ENCODE results near the gene RGS6.

RGS6 gene

GRCh38 chr14:72501439-72501838, 569.2 kb downstream of the RGS6 start:
- H3K36me3 ChIP-seq (ENCODE audit: control insufficient read depth in 4 of 4, insufficient read depth in 4 of 4, low read length in 3 of 4): no peaks in the 10 kb centered on the region
- H3K9me3 ChIP-seq (ENCODE audit: control extremely low read depth in 1 of 5, control insufficient read depth in 4 of 5, insufficient read depth in 2 of 5, low read depth in 1 of 5, low read length in 4 of 5): peaks cover 0 to 14% (median 3%) of the 10 kb centered on the region in 5 experiments
- no peak for DNase-seq
- H3K4me1 ChIP-seq (ENCODE audit: control extremely low read depth in 1 of 4, control insufficient read depth in 4 of 4, insufficient read depth in 4 of 4, low read length in 3 of 4): peaks cover 0 to 6% (median 0%) of the 10 kb centered on the region in 4 experiments
- POLR2A ChIA-PET: no interaction called here
- H3K4me3 ChIP-seq (ENCODE audit: control insufficient read depth in 1 of 7, extremely low read depth in 1 of 7, insufficient read depth in 4 of 7, low read depth in 2 of 7, low read length in 6 of 7): no peak overlapping the region
- H3K27ac ChIP-seq (ENCODE audit: insufficient read depth in 1 of 2, low read depth in 1 of 2, low read length in 2 of 2, poor library complexity in 1 of 2, severe bottlenecking in 2 of 2): no peak overlapping the region
- WGBS (ENCODE audit: insufficient coverage): 97% methylated on average over 5 of the region's 5 CpGs
- CTCF ChIA-PET: interaction anchor here (1.1 to 2.4 kb wide), 4 partner anchors 12 to 448 kb away, joined by 3 to 14 read pairs (median 6); no protein-coding TSS in a partner anchor
- H3K27me3 ChIP-seq (replicated peaks in 2 of 5; ENCODE audit: control insufficient read depth in 4 of 5, insufficient read depth in 5 of 5, low read length in 4 of 5): peaks cover 0 to 2% (median 0%) of the 10 kb centered on the region in 5 experiments

GRCh38 chr14:72503271-72503670, 571.0 kb downstream of the RGS6 start:
- Histone ChIP-seq H3K27me3 (replicated peaks in 2 of 5; ENCODE audit: control insufficient read depth in 4 of 5, insufficient read depth in 5 of 5, low read length in 4 of 5) (peaks cover 0 to 2% (median 0%) of the 10 kb centered on the region in 5 experiments), H3K9me3 (ENCODE audit: control extremely low read depth in 1 of 5, control insufficient read depth in 4 of 5, insufficient read depth in 2 of 5, low read depth in 1 of 5, low read length in 4 of 5) (peaks cover 0 to 14% (median 3%) of the 10 kb centered on the region in 5 experiments), H3K4me1 (ENCODE audit: control extremely low read depth in 1 of 4, control insufficient read depth in 4 of 4, insufficient read depth in 4 of 4, low read length in 3 of 4) (peaks cover 0 to 6% (median 0%) of the 10 kb centered on the region in 4 experiments), H3K4me3 (ENCODE audit: control insufficient read depth in 1 of 7, extremely low read depth in 1 of 7, insufficient read depth in 4 of 7, low read depth in 2 of 7, low read length in 6 of 7) (no peak overlapping the region), H3K27ac (ENCODE audit: insufficient read depth in 1 of 2, low read depth in 1 of 2, low read length in 2 of 2, poor library complexity in 1 of 2, severe bottlenecking in 2 of 2) (no peak overlapping the region), H3K36me3 (ENCODE audit: control insufficient read depth in 4 of 4, insufficient read depth in 4 of 4, low read length in 3 of 4) (no peaks in the 10 kb centered on the region)
- WGBS (ENCODE audit: insufficient coverage): no CpG with 5 or more reads among the region's 1 CpG
- no peak for DNase-seq
- ChIA-PET CTCF (interaction anchor here (2.4 kb wide), 1 partner anchor 10 kb away, joined by 14 read pairs; no protein-coding TSS in a partner anchor), POLR2A (interaction anchor here (0.5 kb wide), 1 partner anchor 373 kb away, joined by 3 read pairs; no protein-coding TSS in a partner anchor)

- Histone ChIP-seq H3K36me3 (ENCODE audit: control insufficient read depth in 4 of 4, insufficient read depth in 4 of 4, low read length in 3 of 4) (no peaks in the 10 kb centered on the region), H3K4me1 (ENCODE audit: control extremely low read depth in 1 of 4, control insufficient read depth in 4 of 4, insufficient read depth in 4 of 4, low read length in 3 of 4) (peaks cover 0 to 6% (median 0%) of the 10 kb centered on the region in 4 experiments), H3K9me3 (ENCODE audit: control extremely low read depth in 1 of 5, control insufficient read depth in 4 of 5, insufficient read depth in 2 of 5, low read depth in 1 of 5, low read length in 4 of 5) (peaks cover 0 to 14% (median 3%) of the 10 kb centered on the region in 5 experiments), H3K27me3 (replicated peaks in 2 of 5; ENCODE audit: control insufficient read depth in 4 of 5, insufficient read depth in 5 of 5, low read length in 4 of 5) (peaks cover 0 to 2% (median 0%) of the 10 kb centered on the region in 5 experiments), H3K4me3 (ENCODE audit: control insufficient read depth in 1 of 7, extremely low read depth in 1 of 7, insufficient read depth in 4 of 7, low read depth in 2 of 7, low read length in 6 of 7) (no peak overlapping the region), H3K27ac (ENCODE audit: insufficient read depth in 1 of 2, low read depth in 1 of 2, low read length in 2 of 2, poor library complexity in 1 of 2, severe bottlenecking in 2 of 2) (no peak overlapping the region)
- WGBS (ENCODE audit: insufficient coverage): 95% methylated on average over 2 of the region's 2 CpGs
- ChIA-PET CTCF (interaction anchor here (0.9 to 2.9 kb wide), 2 partner anchors 10 to 33 kb away, joined by 3 to 16 read pairs; no protein-coding TSS in a partner anchor), POLR2A (no interaction called here)
- DNase-seq: no peak
Measured at GRCh38 chr14:72503696-72504368, 571.6 kb downstream of the RGS6 start.

GRCh38 chr14:72510566-72510965, 578.3 kb downstream of the RGS6 start:
- Histone ChIP-seq H3K9me3 (ENCODE audit: control extremely low read depth in 1 of 5, control insufficient read depth in 4 of 5, insufficient read depth in 2 of 5, low read depth in 1 of 5, low read length in 4 of 5) (peaks cover 0 to 2% (median 0%) of the 10 kb centered on the region in 5 experiments), H3K36me3 (ENCODE audit: control insufficient read depth in 4 of 4, insufficient read depth in 4 of 4, low read length in 3 of 4) (no peaks in the 10 kb centered on the region), H3K4me1 (ENCODE audit: control extremely low read depth in 1 of 4, control insufficient read depth in 4 of 4, insufficient read depth in 4 of 4, low read length in 3 of 4) (no peaks in the 10 kb centered on the region), H3K4me3 (ENCODE audit: control insufficient read depth in 1 of 7, extremely low read depth in 1 of 7, insufficient read depth in 4 of 7, low read depth in 2 of 7, low read length in 6 of 7) (no peak overlapping the region), H3K27me3 (replicated peaks in 2 of 5; ENCODE audit: control insufficient read depth in 4 of 5, insufficient read depth in 5 of 5, low read length in 4 of 5) (peaks cover 0 to 33% (median 19%) of the 10 kb centered on the region in 5 experiments), H3K27ac (ENCODE audit: insufficient read depth in 1 of 2, low read depth in 1 of 2, low read length in 2 of 2, poor library complexity in 1 of 2, severe bottlenecking in 2 of 2) (no peak overlapping the region)
- WGBS (ENCODE audit: insufficient coverage): 94% methylated on average over 2 of the region's 4 CpGs
- ChIA-PET CTCF (interaction anchor here (0.7 to 10.8 kb wide), 5 partner anchors 14 to 431 kb away, joined by 3 to 171 read pairs (median 3); no protein-coding TSS in a partner anchor), POLR2A (no interaction called here)
- no peak for DNase-seq

- H3K36me3 ChIP-seq (ENCODE audit: control insufficient read depth in 4 of 4, insufficient read depth in 4 of 4, low read length in 3 of 4): no peaks in the 10 kb centered on the region
- H3K4me3 ChIP-seq (ENCODE audit: control insufficient read depth in 1 of 7, extremely low read depth in 1 of 7, insufficient read depth in 4 of 7, low read depth in 2 of 7, low read length in 6 of 7): no peak overlapping the region
- no peaks in the 10 kb centered on the region for H3K9me3 ChIP-seq (ENCODE audit: control extremely low read depth in 1 of 5, control insufficient read depth in 4 of 5, insufficient read depth in 2 of 5, low read depth in 1 of 5, low read length in 4 of 5)
- no peak for DNase-seq
- peaks cover 0 to 3% (median under 1%) of the 10 kb centered on the region in 4 experiments for H3K4me1 ChIP-seq (ENCODE audit: control extremely low read depth in 1 of 4, control insufficient read depth in 4 of 4, insufficient read depth in 4 of 4, low read length in 3 of 4)
- ChIA-PET POLR2A (no interaction called here), CTCF (interaction anchor here (0.6 to 10.8 kb wide), 7 partner anchors 10 to 455 kb away, joined by 4 to 171 read pairs (median 14); no protein-coding TSS in a partner anchor)
- whole genome bisulfite sequencing (ENCODE audit: insufficient coverage): no CpG with 5 or more reads among the region's 2 CpGs
- no peak overlapping the region for H3K27ac ChIP-seq (ENCODE audit: insufficient read depth in 1 of 2, low read depth in 1 of 2, low read length in 2 of 2, poor library complexity in 1 of 2, severe bottlenecking in 2 of 2)
- peaks cover 0 to 37% (median 20%) of the 10 kb centered on the region in 5 experiments for H3K27me3 ChIP-seq (replicated peaks in 2 of 5; ENCODE audit: control insufficient read depth in 4 of 5, insufficient read depth in 5 of 5, low read length in 4 of 5)
Measured at GRCh38 chr14:72512281-72512680, 580.1 kb downstream of the RGS6 start.

GRCh38 chr14:72512925-72513324, 580.7 kb downstream of the RGS6 start:
- 90% methylated on average over 5 of the region's 5 CpGs for WGBS (ENCODE audit: insufficient coverage)
- Histone ChIP-seq H3K27ac (ENCODE audit: insufficient read depth in 1 of 2, low read depth in 1 of 2, low read length in 2 of 2, poor library complexity in 1 of 2, severe bottlenecking in 2 of 2) (no peak overlapping the region), H3K27me3 (replicated peaks in 2 of 5; ENCODE audit: control insufficient read depth in 4 of 5, insufficient read depth in 5 of 5, low read length in 4 of 5) (peaks cover 0 to 37% (median 21%) of the 10 kb centered on the region in 5 experiments), H3K4me1 (ENCODE audit: control extremely low read depth in 1 of 4, control insufficient read depth in 4 of 4, insufficient read depth in 4 of 4, low read length in 3 of 4) (peaks cover 3 to 9% (median 5%) of the 10 kb centered on the region in 4 experiments), H3K9me3 (ENCODE audit: control extremely low read depth in 1 of 5, control insufficient read depth in 4 of 5, insufficient read depth in 2 of 5, low read depth in 1 of 5, low read length in 4 of 5) (no peaks in the 10 kb centered on the region), H3K4me3 (ENCODE audit: control insufficient read depth in 1 of 7, extremely low read depth in 1 of 7, insufficient read depth in 4 of 7, low read depth in 2 of 7, low read length in 6 of 7) (no peak overlapping the region), H3K36me3 (ENCODE audit: control insufficient read depth in 4 of 4, insufficient read depth in 4 of 4, low read length in 3 of 4) (no peaks in the 10 kb centered on the region)
- no peak for DNase-seq
- CTCF ChIA-PET: interaction anchor here (0.8 to 10.8 kb wide), 16 partner anchors 8 to 449 kb away, joined by 3 to 171 read pairs (median 7); partner anchors contain the start of gene DPF3
- POLR2A ChIA-PET: interaction anchor here (0.5 kb wide), 1 partner anchor 970 kb away, joined by 3 read pairs; no protein-coding TSS in a partner anchor

DNA sequence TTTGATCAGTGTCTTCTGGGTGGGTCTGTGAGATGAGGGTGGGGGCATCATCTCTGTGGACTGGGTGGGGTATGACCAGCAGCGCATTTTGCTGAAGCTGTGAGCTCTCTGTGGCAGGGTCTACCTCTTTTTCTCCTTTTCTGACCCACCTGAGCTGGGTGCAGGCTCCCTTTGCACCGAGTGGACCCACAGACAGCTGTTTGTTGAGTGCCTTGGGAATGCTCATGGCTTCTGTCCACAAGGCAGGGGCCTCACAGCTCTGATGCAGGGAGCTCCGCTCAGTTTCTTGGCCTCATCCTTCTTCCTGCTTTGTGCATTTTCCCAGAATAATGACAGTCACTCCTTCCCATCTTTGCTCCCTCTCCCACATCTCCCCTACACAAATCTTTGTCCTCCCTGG, 581.1 kb downstream of the RGS6 start:
- no peaks in the 10 kb centered on the region for H3K36me3 ChIP-seq (ENCODE audit: control insufficient read depth in 4 of 4, insufficient read depth in 4 of 4, low read length in 3 of 4)
- ChIA-PET POLR2A (interaction anchor here (0.5 kb wide), 1 partner anchor 969 kb away, joined by 3 read pairs; no protein-coding TSS in a partner anchor), CTCF (interaction anchor here (0.8 to 10.8 kb wide), 24 partner anchors 8 to 448 kb away, joined by 3 to 171 read pairs (median 4); partner anchors contain the start of gene DPF3)
- 100% methylated on average over 2 of the region's 3 CpGs for WGBS (ENCODE audit: insufficient coverage)
- H3K4me1 ChIP-seq (ENCODE audit: control extremely low read depth in 1 of 4, control insufficient read depth in 4 of 4, insufficient read depth in 4 of 4, low read length in 3 of 4): peaks cover 7 to 13% (median 8%) of the 10 kb centered on the region in 4 experiments
- no peak overlapping the region for H3K27ac ChIP-seq (ENCODE audit: insufficient read depth in 1 of 2, low read depth in 1 of 2, low read length in 2 of 2, poor library complexity in 1 of 2, severe bottlenecking in 2 of 2)
- no peak overlapping the region for H3K4me3 ChIP-seq (ENCODE audit: control insufficient read depth in 1 of 7, extremely low read depth in 1 of 7, insufficient read depth in 4 of 7, low read depth in 2 of 7, low read length in 6 of 7)
- no peaks in the 10 kb centered on the region for H3K9me3 ChIP-seq (ENCODE audit: control extremely low read depth in 1 of 5, control insufficient read depth in 4 of 5, insufficient read depth in 2 of 5, low read depth in 1 of 5, low read length in 4 of 5)
- H3K27me3 ChIP-seq (replicated peaks in 2 of 5; ENCODE audit: control insufficient read depth in 4 of 5, insufficient read depth in 5 of 5, low read length in 4 of 5): peaks cover 0 to 37% (median 21%) of the 10 kb centered on the region in 5 experiments
- no peak for DNase-seq
